H9 (cell line): ENCODE data around the gene ATN1. TPM values are rescaled to one million over a fixed set of nuclear protein-coding genes. Genes with fewer than 3 reads are reported as not detected.

Source experiments
- DNase-seq: peaks from one replicate; pipeline ENCODE4 v3.0.0-alpha.2; 2017
- H2AFZ ChIP-seq: one replicate; pipeline ENCODE4 v1.6.1; 2013; ENCODE audit warnings: mild to moderate bottlenecking, low read length, control low read depth, moderate library complexity
- H2AK5ac ChIP-seq: 2 replicates; pipeline ENCODE4 v1.6.1; 2013; ENCODE audit warnings: low read length, control low read depth, mixed read lengths; ENCODE audit not compliant: insufficient read length
- H2BK120ac ChIP-seq: one replicate; pipeline ENCODE4 v1.6.1; 2013; ENCODE audit warnings: low read depth, mild to moderate bottlenecking, low read length, control low read depth, inconsistent platforms; ENCODE audit not compliant: poor library complexity, severe bottlenecking
- H2BK12ac ChIP-seq: 2 replicates; pipeline ENCODE4 v1.6.1; 2013; ENCODE audit warnings: low read length, control low read depth, mixed read lengths, low read depth; ENCODE audit not compliant: insufficient read length
- H2BK15ac ChIP-seq: 2 replicates; pipeline ENCODE4 v1.6.1; 2013; ENCODE audit warnings: low read depth, low read length, control low read depth
- H2BK20ac ChIP-seq: one replicate; pipeline ENCODE4 v1.6.1; 2013; ENCODE audit warnings: low read depth, mild to moderate bottlenecking, low read length, control low read depth, inconsistent platforms; ENCODE audit not compliant: poor library complexity, severe bottlenecking
- H2BK5ac ChIP-seq: 2 replicates; pipeline ENCODE4 v1.6.1; 2013; ENCODE audit warnings: low read length, control low read depth, mixed read lengths; ENCODE audit not compliant: insufficient read length
- H3K14ac ChIP-seq: 2 replicates; pipeline ENCODE4 v1.6.1; 2013; ENCODE audit warnings: low read length, control low read depth; ENCODE audit not compliant: insufficient read depth
- H3K18ac ChIP-seq: 2 replicates; pipeline ENCODE4 v1.6.1; 2013; ENCODE audit warnings: low read depth, mild to moderate bottlenecking, mixed read lengths, low read length, control low read depth; ENCODE audit not compliant: insufficient read length
- H3K23ac ChIP-seq: 2 replicates; pipeline ENCODE4 v1.6.1; 2013; ENCODE audit warnings: low read length, control low read depth, mixed read lengths, low read depth; ENCODE audit not compliant: insufficient read length
- H3K23me2 ChIP-seq: 2 replicates; pipeline ENCODE4 v1.6.1; 2013; ENCODE audit warnings: low read depth, mild to moderate bottlenecking, mixed read lengths, low read length, control low read depth; ENCODE audit not compliant: insufficient read length, poor library complexity, severe bottlenecking
- H3K27ac ChIP-seq: 2 replicates; pipeline ENCODE4 v1.5.1; 2013; ENCODE audit warnings: low read length, control low read depth, mixed read lengths, low read depth; ENCODE audit not compliant: insufficient read length
- H3K27me3 ChIP-seq: 2 replicates; pipeline ENCODE4 v1.6.1; 2013; ENCODE audit warnings: low read length, control low read depth, inconsistent platforms; ENCODE audit not compliant: insufficient read depth
- H3K4ac ChIP-seq: 2 replicates; pipeline ENCODE4 v1.6.1; 2013; ENCODE audit warnings: low read depth, mild to moderate bottlenecking, control low read depth, inconsistent platforms, low read length, moderate library complexity
- H3K4me1 ChIP-seq: 2 replicates; pipeline ENCODE4 v1.6.1; 2013; ENCODE audit warnings: low read length, control low read depth, inconsistent platforms; ENCODE audit not compliant: insufficient read depth
- H3K4me2 ChIP-seq: 2 replicates; pipeline ENCODE4 v1.6.1; 2013; ENCODE audit warnings: low read length, control low read depth, mixed read lengths; ENCODE audit not compliant: insufficient read length, insufficient read depth
- H3K56ac ChIP-seq: 2 replicates; pipeline ENCODE4 v1.6.1; 2013; ENCODE audit warnings: low read depth, mild to moderate bottlenecking, mixed read lengths, low read length, control low read depth; ENCODE audit not compliant: insufficient read length
- H3K79me1 ChIP-seq: 2 replicates; pipeline ENCODE4 v1.6.1; 2013; ENCODE audit warnings: low read depth, mild to moderate bottlenecking, moderate library complexity, low read length, control low read depth, inconsistent platforms; ENCODE audit not compliant: insufficient read depth, poor library complexity, severe bottlenecking
- H3K79me2 ChIP-seq: 2 replicates; pipeline ENCODE4 v1.6.1; 2013; ENCODE audit warnings: low read length, control low read depth, inconsistent platforms; ENCODE audit not compliant: insufficient read depth
- H3K9ac ChIP-seq: 2 replicates; pipeline ENCODE4 v1.6.1; 2013; ENCODE audit warnings: low read length, control low read depth, mixed read lengths; ENCODE audit not compliant: insufficient read length; ENCODE audit errors: extremely low read depth
- H3K9me3 ChIP-seq: one replicate; pipeline ENCODE4 v1.6.1; 2013; ENCODE audit warnings: low read depth, low read length, inconsistent platforms; ENCODE audit not compliant: control insufficient read depth
- H3T11ph ChIP-seq: one replicate; pipeline ENCODE4 v1.6.1; 2013; ENCODE audit warnings: mild to moderate bottlenecking, low read length, control low read depth, inconsistent platforms
- H4K20me1 ChIP-seq: one replicate; pipeline ENCODE4 v1.6.1; 2013; ENCODE audit not compliant: control insufficient read depth, insufficient read length, insufficient read depth
- H4K5ac ChIP-seq: 2 replicates; pipeline ENCODE4 v1.6.1; 2013; ENCODE audit warnings: low read depth, mild to moderate bottlenecking, mixed read lengths, low read length, control low read depth; ENCODE audit not compliant: insufficient read length
- H4K8ac ChIP-seq: replicated peaks from 2 replicates; pipeline ENCODE4 v1.6.1; 2013; ENCODE audit warnings: low read length, control low read depth, mixed read lengths, low read depth; ENCODE audit not compliant: insufficient read length
- H4K91ac ChIP-seq: 2 replicates; pipeline ENCODE4 v1.6.1; 2013; ENCODE audit warnings: low read depth, mild to moderate bottlenecking, moderate library complexity, mixed read lengths, low read length, control low read depth; ENCODE audit not compliant: insufficient read length
- H3K27ac Mint-ChIP-seq, 3 experiments: 2 replicates in 2 of 3; 3 replicates in 1 of 3; pipeline ENCODE4 v1.8.0; 2020 to 2021; ENCODE audit warnings: mixed read lengths in 3 of 3, mild to moderate bottlenecking in 1 of 3, moderate library complexity in 1 of 3
- H3K27me3 Mint-ChIP-seq: 2 replicates; pipeline ENCODE4 v1.8.0; 2021; ENCODE audit warnings: low read depth, mild to moderate bottlenecking, moderate library complexity, mixed read lengths
- H3K36me3 Mint-ChIP-seq, 3 experiments: 2 replicates in 2 of 3; 3 replicates in 1 of 3; pipeline ENCODE4 v1.8.0; 2020 to 2021; ENCODE audit warnings: low read depth in 3 of 3, mixed read lengths in 3 of 3; ENCODE audit not compliant: insufficient read depth in 1 of 3
- H3K4me1 Mint-ChIP-seq, 2 experiments: 2 replicates each; pipeline ENCODE4 v1.8.0; 2020; ENCODE audit warnings: mixed read lengths in 2 of 2
- H3K4me3 Mint-ChIP-seq, 2 experiments: 2 replicates in 1 of 2; 3 replicates in 1 of 2; pipeline ENCODE4 v1.8.0; 2020 to 2021; ENCODE audit warnings: mild to moderate bottlenecking in 2 of 2, mixed read lengths in 2 of 2, moderate library complexity in 1 of 2
- H3K9me3 Mint-ChIP-seq, 2 experiments: 2 replicates in 1 of 2; 3 replicates in 1 of 2; pipeline ENCODE4 v1.8.0; 2020; ENCODE audit warnings: mild to moderate bottlenecking in 2 of 2, mixed read lengths in 2 of 2, moderate library complexity in 1 of 2
- CTCF ChIP-seq: fragments of 200-600 bp; sonication (generic); conservative IDR thresholded peaks from 3 replicates; pipeline ENCODE4 v1.8.0; 2021; ENCODE audit warnings: antibody characterized with exemption, mild to moderate bottlenecking
- WGBS: extraction: QIAGEN DNeasy Blood & Tissue Kit; methylation state at CpG from one replicate; pipeline ENCODE4 v1.1.7; 2013; ENCODE audit warnings: missing lambda C conversion rate, low lambda C conversion rate, mixed read lengths; ENCODE audit not compliant: insufficient read length; ENCODE audit errors: extremely low coverage; 5-methylcytosine and 5-hydroxymethylcytosine counted together
- total RNA-seq: library from RNA; stranded (reverse); gene quantifications from 2 replicates; pipeline ENCODE4 v1.2.1, GENCODE V29; 2021

ATN1 gene
- total RNA-seq, 1 experiment from 2014 or later = 103 TPM

- Mint-ChIP-seq H3K27me3 (peaks cover 2% of the 10 kb centered on the region; the same call in 1 of the 2 replicates), H3K27ac (peak overlapping the region; percentile 59 to 94 (median 68); a peak in 5 of 7 replicates), H3K36me3 (peaks cover 3 to 11% (median 6%) of the 10 kb centered on the region in 3 experiments; a peak in 5 of 7 replicates), H3K9me3 (no peaks in the 10 kb centered on the region; a peak in 1 of 5 replicates), H3K4me3 (peak overlapping the region; percentile 93 to 94), H3K4me1 (peaks cover 39 to 42% of the 10 kb centered on the region in 2 experiments)
- Histone ChIP-seq H4K8ac (no peak overlapping the region), H3T11ph (no peak overlapping the region), H3K23ac (no peak overlapping the region), H3K14ac (no peak overlapping the region), H3K79me2 (no peaks in the 10 kb centered on the region), H3K56ac (no peak overlapping the region), H3K9me3 (no peaks in the 10 kb centered on the region), H2AFZ (no peak overlapping the region), H2AK5ac (no peak overlapping the region), H2BK20ac (no peak overlapping the region), H3K27ac (no peak overlapping the region), H4K91ac (no peak overlapping the region), H3K4me1 (0 out of 2 replicates have a peak, but pooled peaks cover 4% of the 10 kb centered on the region), H2BK12ac (no peak overlapping the region), H4K20me1 (peaks cover 2% of the 10 kb centered on the region), H4K5ac (no peak overlapping the region), H2BK15ac (no peak overlapping the region), H3K18ac (no peak overlapping the region), H3K27me3 (no peaks in the 10 kb centered on the region), H3K23me2 (peaks cover 16% of the 10 kb centered on the region), H2BK120ac (no peak overlapping the region), H3K4me2 (peak overlapping the region; percentile 96), H2BK5ac (no peak overlapping the region), H3K9ac (peak overlapping the region; percentile 3), H3K79me1 (no peaks in the 10 kb centered on the region), H3K4ac (no peak overlapping the region)
- TF ChIP-seq CTCF = no peak
- WGBS = no CpG with 5 or more reads among the region's 8 CpGs
- DNase-seq = no peak
Observed at GRCh38 chr12:6946920-6947374, 19.2 kb downstream of the ATN1 start.
